HCT116 (cell line): Measurements from ENCODE around the gene ACSF2. TPM values are rescaled to one million over a fixed set of nuclear protein-coding genes. Genes with fewer than 3 reads are reported as not detected.

Experiments
- ATAC-seq: fragments of 200-7000 bp; cut with Tn5 transposase; 2 replicates; pipeline ENCODE4 v1.9.1; 2020; ENCODE audit warnings: mild to moderate bottlenecking, moderate library complexity
- BruUV-seq: library from RNA; stranded (reverse); fragments of 400-500 nt; replicated peaks from 2 replicates; lab custom pipeline; 2021; lab: Mats Ljungman, UMichigan
- CTCF ChIA-PET: fragments of 300-600 bp; sonication (Branson Sonifier 250); formaldehyde crosslinking; loops from one replicate; lab custom pipeline; 2021; ENCODE audit warnings: antibody characterized with exemption; lab: Charles Lee
- POLR2A ChIA-PET: fragments of 300-600, 350-600 bp; sonication (Branson Sonifier 250); formaldehyde crosslinking; loops from one replicate; lab custom pipeline; 2021; ENCODE audit warnings: antibody characterized with exemption; lab: Charles Lee
- RAD21 ChIA-PET, 2 experiments: fragments of 300-600 bp; sonication (Branson Sonifier 250); formaldehyde crosslinking; loops; one replicate each; lab custom pipeline; 2023; ENCODE audit warnings: low total read pairs in 2 of 2; ENCODE audit not compliant: uncharacterized antibody in 2 of 2, unreplicated experiment in 2 of 2, low non-redundant PET in 1 of 2; lab: Charles Lee
- DNase-seq: peaks from one replicate; pipeline ENCODE4 v3.0.0-alpha.2; 2010; ENCODE audit warnings: low read depth, low spot score
- H2AFZ ChIP-seq: fragments of 200-600 bp; shearing (Covaris generic), sonication (generic); 2 replicates; pipeline ENCODE4 v1.6.1; 2017; ENCODE audit warnings: low read depth, mixed run types, mixed read lengths, antibody characterized with exemption, low read length; ENCODE audit not compliant: poor library complexity, severe bottlenecking
- H3K27ac ChIP-seq: 2 replicates; pipeline ENCODE4 v1.5.1; 2012; ENCODE audit warnings: low read depth, low read length
- H3K27me3 ChIP-seq: fragments of 200-600 bp; sonication (generic); 2 replicates; pipeline ENCODE4 v1.6.1; 2016; ENCODE audit warnings: mixed run types, low read length, mixed read lengths; ENCODE audit not compliant: insufficient read depth
- H3K36me3 ChIP-seq, 2 experiments: fragments of 200-500 bp in 1 of 2; fragments of 200-600 bp in 1 of 2; sonication (Bioruptor generic) in 1 of 2; sonication (generic) in 1 of 2; 2 replicates each; pipeline versions ENCODE4 v1.5.1 to v1.6.1; 2014 to 2016; ENCODE audit warnings: low read length in 2 of 2, inconsistent platforms in 1 of 2, mixed read lengths in 1 of 2, mixed run types in 1 of 2; ENCODE audit not compliant: insufficient read depth in 2 of 2, control insufficient read depth in 1 of 2
- H3K4me1 ChIP-seq, 2 experiments: fragments of 200-600 bp in 1 of 2; sonication (generic) in 1 of 2; 2 replicates each; pipeline versions ENCODE4 v1.5.1 to v1.6.1; 2012 to 2017; ENCODE audit warnings: low read length in 2 of 2, inconsistent platforms in 1 of 2, mild to moderate bottlenecking in 1 of 2, mixed read lengths in 1 of 2, mixed run types in 1 of 2, moderate library complexity in 1 of 2; ENCODE audit not compliant: insufficient read depth in 2 of 2, control insufficient read depth in 1 of 2
- H3K4me2 ChIP-seq: fragments of 200-600 bp; sonication (generic); 2 replicates; pipeline ENCODE4 v1.6.1; 2017; ENCODE audit warnings: mixed run types, low read length, mixed read lengths
- H3K4me3 ChIP-seq, 2 experiments: fragments of 200-600 bp in 1 of 2; sonication (generic) in 1 of 2; replicated peaks in 1 of 2; 2 replicates each; pipeline ENCODE4 v1.5.1; 2011 to 2016; ENCODE audit warnings: low read length in 2 of 2, control low read depth in 1 of 2, low read depth in 1 of 2, mild to moderate bottlenecking in 1 of 2, mixed read lengths in 1 of 2, mixed run types in 1 of 2
- H3K79me2 ChIP-seq: fragments of 200-600 bp; sonication (generic); 2 replicates; pipeline ENCODE4 v1.6.1; 2017; ENCODE audit warnings: mild to moderate bottlenecking, mixed run types, low read length, moderate library complexity, mixed read lengths; ENCODE audit not compliant: insufficient read depth
- H3K9ac ChIP-seq: fragments of 200-600 bp; sonication (generic); 2 replicates; pipeline ENCODE4 v1.6.1; 2016; ENCODE audit warnings: low read length, mixed read lengths
- H3K9me2 ChIP-seq: fragments of 200-600 bp; sonication (generic), shearing (Covaris generic); 2 replicates; pipeline ENCODE4 v1.6.1; 2017; ENCODE audit warnings: mixed run types, mild to moderate bottlenecking, moderate library complexity; ENCODE audit not compliant: insufficient read depth
- H3K9me3 ChIP-seq, 2 experiments: fragments of 200-500 bp in 1 of 2; fragments of 200-600 bp in 1 of 2; sonication (Bioruptor generic) in 1 of 2; sonication (generic) in 1 of 2; 2 replicates each; pipeline ENCODE4 v1.6.1; 2014 to 2017; ENCODE audit warnings: low read length in 2 of 2, mixed read lengths in 2 of 2, inconsistent platforms in 1 of 2, low read depth in 1 of 2, mild to moderate bottlenecking in 1 of 2, mixed run types in 1 of 2, moderate library complexity in 1 of 2; ENCODE audit not compliant: control insufficient read depth in 1 of 2, insufficient read depth in 1 of 2
- H4K20me1 ChIP-seq: fragments of 200-600 bp; sonication (generic), shearing (Covaris generic); 2 replicates; pipeline ENCODE4 v1.6.1; 2017; ENCODE audit warnings: mixed run types, mild to moderate bottlenecking, moderate library complexity; ENCODE audit not compliant: insufficient read depth
- EGR1 ChIP-seq: IDR thresholded peaks from 2 replicates; pipeline ENCODE4 v1.6.1; 2012; ENCODE audit warnings: low read depth
- EZH2phosphoT487 ChIP-seq: fragments of 200-600 bp; IDR thresholded peaks from 2 replicates; pipeline ENCODE4 v1.6.1; 2018; ENCODE audit warnings: antibody characterized with exemption, borderline replicate concordance
- FOSL1 ChIP-seq: IDR thresholded peaks from 2 replicates; pipeline ENCODE4 v1.6.1; 2012; ENCODE audit warnings: low read depth
- JUND ChIP-seq: IDR thresholded peaks from 2 replicates; pipeline ENCODE4 v1.6.1; 2012
- RAD21 ChIP-seq: IDR thresholded peaks from 2 replicates; pipeline ENCODE4 v1.6.1; 2012; ENCODE audit warnings: low read depth, mild to moderate bottlenecking
- REST ChIP-seq: IDR thresholded peaks from 2 replicates; pipeline ENCODE4 v1.6.1; 2012; ENCODE audit warnings: low read depth
- TCF7L2 ChIP-seq: IDR thresholded peaks from 2 replicates; pipeline ENCODE4 v1.7.0; 2011; ENCODE audit warnings: borderline replicate concordance, inconsistent platforms; ENCODE audit not compliant: insufficient read depth, insufficient read length; ENCODE audit errors: extremely low read depth
- intact Hi-C: fragments of 100-400 bp; cut with micrococcal nuclease; formaldehyde crosslinking; loops from 2 replicates; pipeline ENCODE4 v1.10.0; 2022
- total RNA-seq: library from RNA; stranded (reverse); gene quantifications from one replicate; pipeline ENCODE4 v1.2.1, GENCODE V29; 2021; ENCODE audit not compliant: unreplicated experiment
- TF ChIP-seq, protein P1 (sequence below): IDR thresholded peaks from 2 replicates; pipeline ENCODE4 v1.6.1; 2011; ENCODE audit warnings: mild to moderate bottlenecking, low read length, moderate library complexity; ENCODE audit not compliant: insufficient replicate concordance; ENCODE audit errors: extremely low read depth

The ACSF2 gene
- total RNA-seq, 1 experiment from 2014 or later: 52.4 TPM

- Histone ChIP-seq H3K4me3 (no peak overlapping the region), H3K4me1 (peaks cover 6 to 11% of the 10 kb centered on the region in 2 experiments), H3K79me2 (peaks cover under 1% of the 10 kb centered on the region; the same call in 1 of the 2 replicates), H3K4me2 (no peak overlapping the region), H4K20me1 (no peaks in the 10 kb centered on the region), H3K9me3 (no peaks in the 10 kb centered on the region), H3K9ac (no peak overlapping the region), H3K27ac (no peak overlapping the region), H3K9me2 (no peaks in the 10 kb centered on the region), H2AFZ (no peak overlapping the region), H3K36me3 (no peaks in the 10 kb centered on the region)
- intact Hi-C loops: no loop called here
- ChIA-PET CTCF (interaction anchor here (1.0 kb wide), 1 partner anchor 77 kb away, joined by 3 read pairs; the partner anchor contains the start of gene LRRC59), POLR2A (no interaction called here), RAD21 (no interaction called here)
- DNase-seq (no peak), ATAC-seq (no peak)
- BruUV-seq: no TSS peak
- TF ChIP-seq FOSL1 (no peak), JUND (no peak), TCF7L2 (no peak), EZH2phosphoT487 (no peak), RAD21 (no peak), REST (no peak), EGR1 (no peak)
- TF ChIP-seq, protein P1, sequence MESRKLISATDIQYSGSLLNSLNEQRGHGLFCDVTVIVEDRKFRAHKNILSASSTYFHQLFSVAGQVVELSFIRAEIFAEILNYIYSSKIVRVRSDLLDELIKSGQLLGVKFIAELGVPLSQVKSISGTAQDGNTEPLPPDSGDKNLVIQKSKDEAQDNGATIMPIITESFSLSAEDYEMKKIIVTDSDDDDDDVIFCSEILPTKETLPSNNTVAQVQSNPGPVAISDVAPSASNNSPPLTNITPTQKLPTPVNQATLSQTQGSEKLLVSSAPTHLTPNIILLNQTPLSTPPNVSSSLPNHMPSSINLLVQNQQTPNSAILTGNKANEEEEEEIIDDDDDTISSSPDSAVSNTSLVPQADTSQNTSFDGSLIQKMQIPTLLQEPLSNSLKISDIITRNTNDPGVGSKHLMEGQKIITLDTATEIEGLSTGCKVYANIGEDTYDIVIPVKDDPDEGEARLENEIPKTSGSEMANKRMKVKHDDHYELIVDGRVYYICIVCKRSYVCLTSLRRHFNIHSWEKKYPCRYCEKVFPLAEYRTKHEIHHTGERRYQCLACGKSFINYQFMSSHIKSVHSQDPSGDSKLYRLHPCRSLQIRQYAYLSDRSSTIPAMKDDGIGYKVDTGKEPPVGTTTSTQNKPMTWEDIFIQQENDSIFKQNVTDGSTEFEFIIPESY: no peak
- TF ChIP-seq, all 23 proteins: peak for 0
- no peaks in the 10 kb centered on the region for H3K27me3 ChIP-seq
Measured at GRCh38 chr17:50473901-50474300, 47.9 kb downstream of the ACSF2 start.
